ENCODE results near the gene CILP.

DNA sequence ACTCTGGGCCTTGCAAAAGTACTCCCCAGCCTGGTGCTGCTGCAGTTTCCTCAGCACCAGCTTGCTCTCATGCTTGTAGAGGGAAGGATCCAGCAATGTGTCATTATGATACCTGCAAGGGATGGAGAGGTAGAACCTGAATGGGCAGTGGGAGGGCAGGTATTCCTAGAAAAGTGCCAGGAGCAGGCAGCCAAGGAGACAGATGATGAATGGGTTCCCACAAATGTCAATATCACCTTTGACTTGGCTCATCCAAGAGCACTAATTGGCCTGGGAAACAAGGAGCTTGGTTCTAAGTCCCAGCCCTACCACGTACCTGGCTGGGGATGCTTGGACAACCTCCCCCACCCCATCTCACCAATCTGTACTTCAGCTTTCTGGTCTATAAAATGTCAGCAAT, 9.4 kb downstream of the CILP start:
- no peak for TF ChIP-seq POLR2AphosphoS5 (IDR thresholded peaks at IDR 0.05)
- no peak for TF ChIP-seq POLR2A (IDR thresholded peaks at IDR 0.05)
- no peak for TF ChIP-seq CTCF (IDR thresholded peaks at IDR 0.05)

All from sigmoid colon (tissue), 4 donors.